GM12874 (cell line): ENCODE measurements around the gene RGS16.

Experiments
- TF ChIP-seq, protein P1 (sequence below): IDR thresholded peaks from 2 replicates; pipeline ENCODE4 v1.5.1; 2011; ENCODE audit warnings: low read depth, mild to moderate bottlenecking, control low read depth, low read length, moderate library complexity; ENCODE audit not compliant: insufficient read depth

RGS16 gene

GRCh38 chr1:182629080-182629479, 24.9 kb upstream of the RGS16 start:
- TF ChIP-seq, protein P1, sequence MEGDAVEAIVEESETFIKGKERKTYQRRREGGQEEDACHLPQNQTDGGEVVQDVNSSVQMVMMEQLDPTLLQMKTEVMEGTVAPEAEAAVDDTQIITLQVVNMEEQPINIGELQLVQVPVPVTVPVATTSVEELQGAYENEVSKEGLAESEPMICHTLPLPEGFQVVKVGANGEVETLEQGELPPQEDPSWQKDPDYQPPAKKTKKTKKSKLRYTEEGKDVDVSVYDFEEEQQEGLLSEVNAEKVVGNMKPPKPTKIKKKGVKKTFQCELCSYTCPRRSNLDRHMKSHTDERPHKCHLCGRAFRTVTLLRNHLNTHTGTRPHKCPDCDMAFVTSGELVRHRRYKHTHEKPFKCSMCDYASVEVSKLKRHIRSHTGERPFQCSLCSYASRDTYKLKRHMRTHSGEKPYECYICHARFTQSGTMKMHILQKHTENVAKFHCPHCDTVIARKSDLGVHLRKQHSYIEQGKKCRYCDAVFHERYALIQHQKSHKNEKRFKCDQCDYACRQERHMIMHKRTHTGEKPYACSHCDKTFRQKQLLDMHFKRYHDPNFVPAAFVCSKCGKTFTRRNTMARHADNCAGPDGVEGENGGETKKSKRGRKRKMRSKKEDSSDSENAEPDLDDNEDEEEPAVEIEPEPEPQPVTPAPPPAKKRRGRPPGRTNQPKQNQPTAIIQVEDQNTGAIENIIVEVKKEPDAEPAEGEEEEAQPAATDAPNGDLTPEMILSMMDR = no peak

DNA sequence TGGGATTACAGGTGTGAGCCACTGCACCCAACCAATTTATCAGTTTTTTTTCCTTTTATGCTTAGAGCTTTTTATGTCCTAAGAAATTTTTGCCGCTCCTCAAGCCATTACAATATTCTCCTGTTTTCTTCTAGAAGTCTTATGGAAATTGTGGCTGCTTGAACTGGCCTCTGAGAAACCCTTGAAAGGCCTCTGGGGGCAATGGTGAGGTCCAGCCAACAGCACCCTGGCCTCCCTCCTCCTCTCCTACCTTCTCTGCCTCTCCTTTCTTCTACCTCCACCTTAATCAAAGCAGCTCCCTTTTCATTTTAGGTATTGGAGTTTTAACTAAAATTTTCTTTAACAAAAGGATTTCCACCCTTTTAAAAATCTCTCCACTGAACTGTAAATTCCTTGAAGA, 24.5 kb upstream of the RGS16 start:
- TF ChIP-seq, protein P1 = no peak

GRCh38 chr1:182627622-182628021, 23.4 kb upstream of the RGS16 start:
- TF ChIP-seq, protein P1 = no peak

GRCh38 chr1:182626527-182626926, 22.3 kb upstream of the RGS16 start:
- TF ChIP-seq, protein P1 = no peak

GRCh38 chr1:182625719-182626504, 21.7 kb upstream of the RGS16 start:
- TF ChIP-seq, protein P1 = no peak

- TF ChIP-seq, protein P1 = no peak
Observed at GRCh38 chr1:182625024-182625423, 20.8 kb upstream of the RGS16 start.

GRCh38 chr1:182624577-182624976, 20.4 kb upstream of the RGS16 start:
- TF ChIP-seq, protein P1 = no peak
